DOHH2 (cell line): ENCODE measurements around the gene CYRIA.

Source experiments
- EZH2phosphoT487 ChIP-seq: fragments of 200-600 bp; sonication (generic); IDR thresholded peaks from 2 replicates; pipeline ENCODE4 v1.6.1; 2017; ENCODE audit warnings: borderline replicate concordance, mild to moderate bottlenecking, antibody characterized with exemption, low read length, moderate library complexity, mixed read lengths
- TF ChIP-seq, protein P1 (sequence below): fragments of 200-600 bp; sonication (generic); IDR thresholded peaks from one replicate; pipeline ENCODE4 v1.5.1; 2014; ENCODE audit warnings: antibody characterized with exemption, mild to moderate bottlenecking, low read depth, low read length; ENCODE audit not compliant: poor library complexity, severe bottlenecking

DNA sequence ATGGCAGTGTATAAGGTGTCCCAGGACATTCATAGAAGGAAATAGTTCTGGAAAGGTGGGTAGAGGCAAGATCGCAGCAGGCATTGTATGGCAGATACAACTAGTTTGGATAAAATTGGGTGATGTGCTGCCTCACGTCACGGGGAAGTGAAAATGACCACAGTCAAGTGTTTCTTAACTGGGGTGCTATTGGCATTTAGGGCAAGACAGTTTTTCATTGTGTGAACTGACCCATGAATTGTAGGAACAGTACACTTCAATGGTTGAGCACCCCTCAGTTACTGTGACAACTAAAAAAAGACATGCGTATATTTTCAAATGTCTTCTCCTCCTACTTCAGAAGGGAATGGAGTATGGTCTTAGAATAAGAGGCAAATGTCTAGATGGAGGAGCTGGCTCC lies 22.3 kb upstream of the CYRIA start:
- TF ChIP-seq, protein P1, sequence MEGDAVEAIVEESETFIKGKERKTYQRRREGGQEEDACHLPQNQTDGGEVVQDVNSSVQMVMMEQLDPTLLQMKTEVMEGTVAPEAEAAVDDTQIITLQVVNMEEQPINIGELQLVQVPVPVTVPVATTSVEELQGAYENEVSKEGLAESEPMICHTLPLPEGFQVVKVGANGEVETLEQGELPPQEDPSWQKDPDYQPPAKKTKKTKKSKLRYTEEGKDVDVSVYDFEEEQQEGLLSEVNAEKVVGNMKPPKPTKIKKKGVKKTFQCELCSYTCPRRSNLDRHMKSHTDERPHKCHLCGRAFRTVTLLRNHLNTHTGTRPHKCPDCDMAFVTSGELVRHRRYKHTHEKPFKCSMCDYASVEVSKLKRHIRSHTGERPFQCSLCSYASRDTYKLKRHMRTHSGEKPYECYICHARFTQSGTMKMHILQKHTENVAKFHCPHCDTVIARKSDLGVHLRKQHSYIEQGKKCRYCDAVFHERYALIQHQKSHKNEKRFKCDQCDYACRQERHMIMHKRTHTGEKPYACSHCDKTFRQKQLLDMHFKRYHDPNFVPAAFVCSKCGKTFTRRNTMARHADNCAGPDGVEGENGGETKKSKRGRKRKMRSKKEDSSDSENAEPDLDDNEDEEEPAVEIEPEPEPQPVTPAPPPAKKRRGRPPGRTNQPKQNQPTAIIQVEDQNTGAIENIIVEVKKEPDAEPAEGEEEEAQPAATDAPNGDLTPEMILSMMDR = no peak
- TF ChIP-seq EZH2phosphoT487 = no peak
